Ectodermal cell (in vitro differentiated cells): ENCODE results near the gene TMEM41B.

Source experiments
- H3K27ac ChIP-seq: 2 replicates; pipeline ENCODE4 v1.7.0; 2013; ENCODE audit warnings: mild to moderate bottlenecking, low read depth, low read length; ENCODE audit not compliant: insufficient read depth, poor library complexity, severe bottlenecking
- H3K27me3 ChIP-seq: 2 replicates; pipeline ENCODE4 v1.7.0; 2013; ENCODE audit warnings: mild to moderate bottlenecking, low read length; ENCODE audit not compliant: insufficient read depth, control insufficient read depth, poor library complexity, severe bottlenecking
- H3K36me3 ChIP-seq: one replicate; pipeline ENCODE4 v1.7.0; 2013; ENCODE audit warnings: low read length; ENCODE audit not compliant: control insufficient read depth, insufficient read depth
- H3K4me1 ChIP-seq: one replicate; pipeline ENCODE4 v1.7.0; 2013; ENCODE audit warnings: low read length; ENCODE audit not compliant: control insufficient read depth, insufficient read depth
- H3K4me3 ChIP-seq: 2 replicates; pipeline ENCODE4 v1.7.0; 2013; ENCODE audit warnings: low read depth, low read length, control low read depth; ENCODE audit not compliant: insufficient read depth
- H3K9me3 ChIP-seq: 2 replicates; pipeline ENCODE4 v1.7.0; 2013; ENCODE audit warnings: mild to moderate bottlenecking, low read length, moderate library complexity; ENCODE audit not compliant: control insufficient read depth
- WGBS, 2 experiments: methylation state at CpG; one replicate each; pipeline ENCODE4 v1.1.7; 2013; ENCODE audit warnings: missing lambda C conversion rate in 2 of 2; 5-methylcytosine and 5-hydroxymethylcytosine counted together

Gene TMEM41B

GRCh38 chr11:9231848-9232177 lies 82.6 kb downstream of the TMEM41B start:
- Histone ChIP-seq H3K36me3 (no peaks in the 10 kb centered on the region), H3K27ac (no peak overlapping the region), H3K9me3 (no peaks in the 10 kb centered on the region), H3K4me3 (no peak overlapping the region), H3K27me3 (no peaks in the 10 kb centered on the region), H3K4me1 (no peaks in the 10 kb centered on the region)
- 3 to 7% methylated on average over 1 of the region's 1 CpG for WGBS, 2 experiments
